Astrocyte (in vitro differentiated cells and primary cell): ENCODE data around the gene PRM3. TPM values are rescaled to one million over a fixed set of nuclear protein-coding genes. Genes with fewer than 3 reads are reported as not detected.

ENCODE experiments used
- DNase-seq: peaks from one replicate; pipeline ENCODE4 v3.0.0-alpha.2; 2010; ENCODE audit warnings: low read depth
- FAIRE-seq: peaks from 2 replicates; lab custom pipeline; 2011; peaks lifted over from hg19 to GRCh38; lab: Jason Lieb, UNC
- H2AFZ ChIP-seq: 2 replicates; pipeline ENCODE4 v1.6.0; 2012; ENCODE audit warnings: low read depth, low read length, inconsistent platforms
- H3K27ac ChIP-seq: 2 replicates; pipeline ENCODE4 v1.5.1; 2011; ENCODE audit warnings: low read depth, low read length, inconsistent platforms
- H3K27me3 ChIP-seq: 2 replicates; pipeline ENCODE4 v1.6.0; 2011; ENCODE audit warnings: low read length, inconsistent platforms; ENCODE audit not compliant: insufficient read depth
- H3K36me3 ChIP-seq: 2 replicates; pipeline ENCODE4 v1.5.1; 2011; ENCODE audit warnings: low read length, inconsistent platforms; ENCODE audit not compliant: insufficient read depth
- H3K4me1 ChIP-seq: 2 replicates; pipeline ENCODE4 v1.5.1; 2011; ENCODE audit warnings: low read length, inconsistent platforms; ENCODE audit not compliant: insufficient read depth
- H3K4me2 ChIP-seq: 2 replicates; pipeline ENCODE4 v1.6.0; 2012; ENCODE audit warnings: low read length, inconsistent platforms
- H3K4me3 ChIP-seq: 2 replicates; pipeline ENCODE4 v1.5.1; 2011; ENCODE audit warnings: low read depth, mild to moderate bottlenecking, low read length, inconsistent platforms; ENCODE audit not compliant: insufficient read depth
- H3K79me2 ChIP-seq: 2 replicates; pipeline ENCODE4 v1.6.0; 2012; ENCODE audit warnings: mild to moderate bottlenecking, low read length, inconsistent platforms; ENCODE audit not compliant: insufficient read depth
- H3K9ac ChIP-seq: 2 replicates; pipeline ENCODE4 v1.6.0; 2012; ENCODE audit warnings: mild to moderate bottlenecking, low read length, inconsistent platforms
- H3K9me3 ChIP-seq: 2 replicates; pipeline ENCODE4 v1.5.1; 2012; ENCODE audit warnings: low read depth, mild to moderate bottlenecking, low read length, inconsistent platforms; ENCODE audit not compliant: insufficient read depth
- H4K20me1 ChIP-seq: 2 replicates; pipeline ENCODE4 v1.6.0; 2012; ENCODE audit warnings: low read length, inconsistent platforms; ENCODE audit not compliant: insufficient read depth
- H3K27ac Mint-ChIP-seq: one replicate; pipeline ENCODE4 v1.8.0; 2021; ENCODE audit warnings: mild to moderate bottlenecking, mixed read lengths; ENCODE audit not compliant: unreplicated experiment
- H3K27me3 Mint-ChIP-seq: one replicate; pipeline ENCODE4 v1.8.0; 2021; ENCODE audit warnings: low read depth, mixed read lengths; ENCODE audit not compliant: unreplicated experiment
- H3K36me3 Mint-ChIP-seq: one replicate; pipeline ENCODE4 v1.8.0; 2021; ENCODE audit warnings: low read depth, mixed read lengths; ENCODE audit not compliant: unreplicated experiment
- H3K4me1 Mint-ChIP-seq: one replicate; pipeline ENCODE4 v1.8.0; 2021; ENCODE audit warnings: low read depth, mixed read lengths; ENCODE audit not compliant: unreplicated experiment
- H3K4me3 Mint-ChIP-seq: one replicate; pipeline ENCODE4 v1.8.0; 2021; ENCODE audit warnings: mild to moderate bottlenecking, moderate library complexity, mixed read lengths; ENCODE audit not compliant: unreplicated experiment
- H3K9me3 Mint-ChIP-seq: one replicate; pipeline ENCODE4 v1.8.0; 2021; ENCODE audit warnings: mild to moderate bottlenecking, mixed read lengths; ENCODE audit not compliant: unreplicated experiment
- CTCF ChIP-seq: IDR thresholded peaks from 2 replicates; pipeline ENCODE4 v1.5.1; 2011; ENCODE audit warnings: low read depth, mild to moderate bottlenecking, inconsistent platforms, low read length, moderate library complexity; ENCODE audit not compliant: insufficient read depth
- EZH2 ChIP-seq: IDR thresholded peaks from 2 replicates; pipeline ENCODE4 v1.6.1; 2012; ENCODE audit warnings: mild to moderate bottlenecking, low read length, inconsistent platforms; ENCODE audit not compliant: insufficient read depth
- total RNA-seq: library from RNA; stranded (reverse); gene quantifications from 2 replicates; pipeline ENCODE4 v1.2.1, GENCODE V29; 2021

PRM3 gene
- total RNA-seq, 1 donor from 2014 or later = not detected

- Histone ChIP-seq H2AFZ (no peak overlapping the region), H3K4me1 (peaks cover 8% of the 10 kb centered on the region), H3K9ac (no peak overlapping the region), H3K4me2 (no peak overlapping the region), H3K79me2 (peaks cover under 1% of the 10 kb centered on the region), H3K4me3 (no peak overlapping the region), H3K36me3 (no peaks in the 10 kb centered on the region), H3K27me3 (no peaks in the 10 kb centered on the region), H3K9me3 (no peaks in the 10 kb centered on the region), H3K27ac (no peak overlapping the region), H4K20me1 (no peaks in the 10 kb centered on the region)
- no peak for DNase-seq
- no peak overlapping the region for H3K27ac Mint-ChIP-seq
- peaks cover 44% of the 10 kb centered on the region for H3K27me3 Mint-ChIP-seq
- no peak overlapping the region for H3K4me3 Mint-ChIP-seq
- no peak for TF ChIP-seq CTCF
- TF ChIP-seq EZH2 = no peak
- peaks cover 9% of the 10 kb centered on the region for H3K4me1 Mint-ChIP-seq
- H3K9me3 Mint-ChIP-seq = no peaks in the 10 kb centered on the region
- FAIRE-seq = no peak
- H3K36me3 Mint-ChIP-seq = no peaks in the 10 kb centered on the region
These were observed 12.8 kb downstream of the PRM3 start for GRCh38 chr16:11260596-11260966.

GRCh38 chr16:11259655-11260595 lies 13.5 kb downstream of the PRM3 start:
- no peak overlapping the region for H3K9ac ChIP-seq
- no peak overlapping the region for H3K4me2 ChIP-seq
- no peaks in the 10 kb centered on the region for H3K27me3 ChIP-seq
- Mint-ChIP-seq H3K4me3 (no peak overlapping the region), H3K9me3 (no peaks in the 10 kb centered on the region), H3K27ac (no peak overlapping the region), H3K4me1 (peaks cover 9% of the 10 kb centered on the region), H3K27me3 (peaks cover 39% of the 10 kb centered on the region), H3K36me3 (no peaks in the 10 kb centered on the region)
- TF ChIP-seq EZH2 (no peak), CTCF (no peak)
- peaks cover 5% of the 10 kb centered on the region for H4K20me1 ChIP-seq
- H3K4me1 ChIP-seq = peaks cover 8% of the 10 kb centered on the region
- H3K36me3 ChIP-seq = no peaks in the 10 kb centered on the region
- no peak overlapping the region for H3K4me3 ChIP-seq
- H3K79me2 ChIP-seq = peaks cover 7% of the 10 kb centered on the region
- DNase-seq = no peak
- no peak overlapping the region for H2AFZ ChIP-seq
- H3K27ac ChIP-seq = no peak overlapping the region
- FAIRE-seq = no peak
- no peaks in the 10 kb centered on the region for H3K9me3 ChIP-seq
